IMR-90 (cell line): ENCODE measurements around the gene ALS2CL.

Source experiments
- MAZ ChIP-seq: IDR thresholded peaks from 2 replicates; pipeline ENCODE4 v1.6.1; 2012; ENCODE audit warnings: low read depth, mild to moderate bottlenecking, low read length, improper control_type of control experiment, moderate library complexity, borderline replicate concordance
- MXI1 ChIP-seq: IDR thresholded peaks from 2 replicates; pipeline ENCODE4 v1.6.1; 2012; ENCODE audit warnings: low read depth, mild to moderate bottlenecking, low read length, moderate library complexity, borderline replicate concordance
- NFE2L2 ChIP-seq: fragments of 150-350 bp; IDR thresholded peaks from 2 replicates; pipeline ENCODE4 v1.6.1; 2016; ENCODE audit warnings: low read depth, mild to moderate bottlenecking, low read length
- TF ChIP-seq, protein P1 (sequence below): conservative IDR thresholded peaks from 2 replicates; pipeline ENCODE4 v1.5.1; 2012; ENCODE audit warnings: mild to moderate bottlenecking, low read depth, low read length, improper control_type of control experiment

DNA sequence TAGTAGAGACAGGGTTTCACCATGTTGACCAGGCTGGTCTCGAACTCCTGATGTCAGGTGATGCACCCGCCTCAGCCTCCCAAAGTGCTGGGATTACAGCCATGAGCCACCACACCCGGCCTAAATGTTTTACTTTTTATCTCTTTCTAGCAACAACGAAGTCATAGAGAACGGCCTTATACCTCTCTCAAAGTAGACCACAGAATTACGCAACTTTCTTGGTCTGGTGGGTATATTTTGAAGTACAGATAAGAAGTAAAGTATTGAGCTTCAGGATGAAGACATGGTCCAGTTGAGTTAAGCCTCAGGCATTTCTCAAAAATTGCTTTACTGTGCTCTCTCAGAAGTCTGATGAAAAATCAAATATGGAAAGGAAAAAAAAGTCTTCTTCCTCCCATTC is 50.5 kb downstream of the ALS2CL start:
- TF ChIP-seq, protein P1, sequence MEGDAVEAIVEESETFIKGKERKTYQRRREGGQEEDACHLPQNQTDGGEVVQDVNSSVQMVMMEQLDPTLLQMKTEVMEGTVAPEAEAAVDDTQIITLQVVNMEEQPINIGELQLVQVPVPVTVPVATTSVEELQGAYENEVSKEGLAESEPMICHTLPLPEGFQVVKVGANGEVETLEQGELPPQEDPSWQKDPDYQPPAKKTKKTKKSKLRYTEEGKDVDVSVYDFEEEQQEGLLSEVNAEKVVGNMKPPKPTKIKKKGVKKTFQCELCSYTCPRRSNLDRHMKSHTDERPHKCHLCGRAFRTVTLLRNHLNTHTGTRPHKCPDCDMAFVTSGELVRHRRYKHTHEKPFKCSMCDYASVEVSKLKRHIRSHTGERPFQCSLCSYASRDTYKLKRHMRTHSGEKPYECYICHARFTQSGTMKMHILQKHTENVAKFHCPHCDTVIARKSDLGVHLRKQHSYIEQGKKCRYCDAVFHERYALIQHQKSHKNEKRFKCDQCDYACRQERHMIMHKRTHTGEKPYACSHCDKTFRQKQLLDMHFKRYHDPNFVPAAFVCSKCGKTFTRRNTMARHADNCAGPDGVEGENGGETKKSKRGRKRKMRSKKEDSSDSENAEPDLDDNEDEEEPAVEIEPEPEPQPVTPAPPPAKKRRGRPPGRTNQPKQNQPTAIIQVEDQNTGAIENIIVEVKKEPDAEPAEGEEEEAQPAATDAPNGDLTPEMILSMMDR, result no peak
- TF ChIP-seq MAZ (no peak), NFE2L2 (no peak), MXI1 (no peak)
